Stomach (tissue), 4 donors: ENCODE measurements around the gene PCK2.

Experiments used
- CTCF ChIP-seq, 7 experiments: fragments of 450-650 bp in 4 of 7; fragments of 200-600 bp in 3 of 7; sonication (generic) in 3 of 7; IDR thresholded peaks; one replicate each; pipeline ENCODE4 v1.5.1; 2016 to 2019; ENCODE audit warnings: antibody characterized with exemption in 7 of 7, control low read depth in 2 of 7, mild to moderate bottlenecking in 1 of 7
- EP300 ChIP-seq: sonication (generic); formaldehyde crosslinking; IDR thresholded peaks from one replicate; pipeline ENCODE4 v1.6.1; 2017; ENCODE audit warnings: antibody characterized with exemption
- POLR2A ChIP-seq, 4 donors: fragments of 450-650 bp; IDR thresholded peaks; one replicate each; pipeline ENCODE4 v1.6.1; 2016; ENCODE audit warnings: antibody characterized with exemption in 4 of 4, control low read depth in 2 of 4, mild to moderate bottlenecking in 1 of 4, moderate library complexity in 1 of 4
- POLR2AphosphoS5 ChIP-seq, 3 donors: sonication (generic); formaldehyde crosslinking; IDR thresholded peaks; one replicate each; pipeline ENCODE4 v1.6.1; 2016; ENCODE audit warnings: antibody characterized with exemption in 3 of 3

GRCh38 chr14:24080888-24081738 lies 13.0 kb upstream of the PCK2 start:
- TF ChIP-seq POLR2AphosphoS5 (IDR thresholded peaks at IDR 0.05): peak in 1 of 3 donors; percentile 34
- no peak for TF ChIP-seq CTCF (IDR thresholded peaks at IDR 0.05)
- TF ChIP-seq EP300: no peak
- TF ChIP-seq POLR2A (IDR thresholded peaks at IDR 0.05): no peak
